ENCODE results near the gene COX17.

COX17 gene

GRCh38 chr3:119673875-119674274, 3.3 kb downstream of the COX17 start:
- Histone ChIP-seq H3K4me3 (ENCODE audit: insufficient read depth in 1 of 2, low read depth in 1 of 2, low read length in 2 of 2) (no peak overlapping the region), H3K36me3 (ENCODE audit: control insufficient read depth in 1 of 2, insufficient read depth in 2 of 2, low read depth in 1 of 2, low read length in 2 of 2) (peaks cover 14 to 51% of the 10 kb centered on the region in 2 experiments), H3K4ac (ENCODE audit: low read depth in 1 of 2, low read length in 2 of 2) (no peak overlapping the region), H2BK5ac (ENCODE audit: low read depth, low read length, poor library complexity, severe bottlenecking) (no peak overlapping the region), H3K79me1 (replicated peaks; ENCODE audit: low read length, poor library complexity, severe bottlenecking) (peaks cover 11% of the 10 kb centered on the region), H3K14ac (ENCODE audit: low read length in 2 of 2) (no peak overlapping the region), H3K27ac (ENCODE audit: low read length, poor library complexity, severe bottlenecking) (no peak overlapping the region), H2AK5ac (ENCODE audit: low read length, severe bottlenecking) (no peak overlapping the region), H3K9me3 (ENCODE audit: control insufficient read depth, low read length) (no peaks in the 10 kb centered on the region), H3K9ac (ENCODE audit: low read length) (no peak overlapping the region), H3K4me2 (ENCODE audit: low read length, poor library complexity, severe bottlenecking) (no peak overlapping the region), H3K27me3 (ENCODE audit: control insufficient read depth in 1 of 2, insufficient read depth in 1 of 2, low read length in 2 of 2) (no peaks in the 10 kb centered on the region), H3K4me1 (ENCODE audit: control insufficient read depth, insufficient read depth, low read depth, low read length) (no peaks in the 10 kb centered on the region), H4K8ac (ENCODE audit: low read length) (no peak overlapping the region), H2BK12ac (ENCODE audit: low read length in 2 of 2) (no peak overlapping the region), H3K23ac (ENCODE audit: low read length in 2 of 2) (no peak overlapping the region), H4K91ac (ENCODE audit: low read length) (no peak overlapping the region), H2BK120ac (ENCODE audit: low read depth, low read length) (no peak overlapping the region), H2AFZ (ENCODE audit: low read depth, low read length) (no peak overlapping the region), H2BK15ac (ENCODE audit: low read depth, poor library complexity, severe bottlenecking) (no peak overlapping the region), H3K18ac (ENCODE audit: low read depth in 1 of 2, low read length in 2 of 2) (no peak overlapping the region)
- WGBS = 97% methylated on average over 16 of the region's 18 CpGs
- no peak for DNase-seq

GRCh38 chr3:119672776-119673175, 4.4 kb downstream of the COX17 start:
- Histone ChIP-seq H3K4ac (ENCODE audit: low read depth in 1 of 2, low read length in 2 of 2) (no peak overlapping the region), H3K9ac (ENCODE audit: low read length) (no peak overlapping the region), H2AFZ (ENCODE audit: low read depth, low read length) (no peak overlapping the region), H3K27ac (ENCODE audit: low read length, poor library complexity, severe bottlenecking) (no peak overlapping the region), H3K4me2 (ENCODE audit: low read length, poor library complexity, severe bottlenecking) (no peak overlapping the region), H3K36me3 (ENCODE audit: control insufficient read depth in 1 of 2, insufficient read depth in 2 of 2, low read depth in 1 of 2, low read length in 2 of 2) (peaks cover 14 to 58% of the 10 kb centered on the region in 2 experiments), H3K27me3 (ENCODE audit: control insufficient read depth in 1 of 2, insufficient read depth in 1 of 2, low read length in 2 of 2) (no peaks in the 10 kb centered on the region), H2BK12ac (ENCODE audit: low read length in 2 of 2) (no peak overlapping the region), H3K4me3 (ENCODE audit: insufficient read depth in 1 of 2, low read depth in 1 of 2, low read length in 2 of 2) (no peak overlapping the region), H2AK5ac (ENCODE audit: low read length, severe bottlenecking) (no peak overlapping the region), H2BK5ac (ENCODE audit: low read depth, low read length, poor library complexity, severe bottlenecking) (no peak overlapping the region), H2BK120ac (ENCODE audit: low read depth, low read length) (no peak overlapping the region), H3K4me1 (ENCODE audit: control insufficient read depth, insufficient read depth, low read depth, low read length) (no peaks in the 10 kb centered on the region), H2BK15ac (ENCODE audit: low read depth, poor library complexity, severe bottlenecking) (no peak overlapping the region), H3K18ac (ENCODE audit: low read depth in 1 of 2, low read length in 2 of 2) (no peak overlapping the region), H4K8ac (ENCODE audit: low read length) (no peak overlapping the region), H3K79me1 (replicated peaks; ENCODE audit: low read length, poor library complexity, severe bottlenecking) (peaks cover 11% of the 10 kb centered on the region), H4K91ac (ENCODE audit: low read length) (no peak overlapping the region), H3K9me3 (ENCODE audit: control insufficient read depth, low read length) (no peaks in the 10 kb centered on the region), H3K14ac (ENCODE audit: low read length in 2 of 2) (no peak overlapping the region), H3K23ac (ENCODE audit: low read length in 2 of 2) (no peak overlapping the region)
- no peak for DNase-seq
- 100% methylated on average over 1 of the region's 2 CpGs for WGBS

- Histone ChIP-seq H2AK5ac (ENCODE audit: low read length, severe bottlenecking) (no peak overlapping the region), H3K9me3 (ENCODE audit: control insufficient read depth, low read length) (no peaks in the 10 kb centered on the region), H2BK5ac (ENCODE audit: low read depth, low read length, poor library complexity, severe bottlenecking) (no peak overlapping the region), H3K23ac (ENCODE audit: low read length in 2 of 2) (no peak overlapping the region), H4K91ac (ENCODE audit: low read length) (no peak overlapping the region), H2BK15ac (ENCODE audit: low read depth, poor library complexity, severe bottlenecking) (no peak overlapping the region), H3K79me1 (replicated peaks; ENCODE audit: low read length, poor library complexity, severe bottlenecking) (peaks cover 9% of the 10 kb centered on the region), H3K36me3 (ENCODE audit: control insufficient read depth in 1 of 2, insufficient read depth in 2 of 2, low read depth in 1 of 2, low read length in 2 of 2) (peaks cover 14 to 66% of the 10 kb centered on the region in 2 experiments), H3K4me3 (ENCODE audit: insufficient read depth in 1 of 2, low read depth in 1 of 2, low read length in 2 of 2) (no peak overlapping the region), H3K9ac (ENCODE audit: low read length) (no peak overlapping the region), H3K4me1 (ENCODE audit: control insufficient read depth, insufficient read depth, low read depth, low read length) (no peaks in the 10 kb centered on the region), H3K18ac (ENCODE audit: low read depth in 1 of 2, low read length in 2 of 2) (no peak overlapping the region), H3K4ac (ENCODE audit: low read depth in 1 of 2, low read length in 2 of 2) (no peak overlapping the region), H3K4me2 (ENCODE audit: low read length, poor library complexity, severe bottlenecking) (no peak overlapping the region), H2BK120ac (ENCODE audit: low read depth, low read length) (no peak overlapping the region), H2BK12ac (ENCODE audit: low read length in 2 of 2) (no peak overlapping the region), H3K14ac (ENCODE audit: low read length in 2 of 2) (no peak overlapping the region), H2AFZ (ENCODE audit: low read depth, low read length) (no peak overlapping the region), H4K8ac (ENCODE audit: low read length) (no peak overlapping the region), H3K27ac (ENCODE audit: low read length, poor library complexity, severe bottlenecking) (no peak overlapping the region), H3K27me3 (ENCODE audit: control insufficient read depth in 1 of 2, insufficient read depth in 1 of 2, low read length in 2 of 2) (no peaks in the 10 kb centered on the region)
- 86% methylated on average over 3 of the region's 5 CpGs for WGBS
- peak; percentile 8 for DNase-seq
Measured at GRCh38 chr3:119669906-119670570, 7.2 kb downstream of the COX17 start.

GRCh38 chr3:119665954-119666559, 11.1 kb downstream of the COX17 start:
- no peak overlapping the region for H2AK5ac ChIP-seq (ENCODE audit: low read length, severe bottlenecking)
- no peaks in the 10 kb centered on the region for H3K27me3 ChIP-seq (ENCODE audit: control insufficient read depth in 1 of 2, insufficient read depth in 1 of 2, low read length in 2 of 2)
- H2BK15ac ChIP-seq (ENCODE audit: low read depth, poor library complexity, severe bottlenecking) = no peak overlapping the region
- no peak overlapping the region for H2BK12ac ChIP-seq (ENCODE audit: low read length in 2 of 2)
- peaks cover 0 to 30% of the 10 kb centered on the region in 2 experiments for H3K36me3 ChIP-seq (ENCODE audit: control insufficient read depth in 1 of 2, insufficient read depth in 2 of 2, low read depth in 1 of 2, low read length in 2 of 2)
- no peak overlapping the region for H3K4me2 ChIP-seq (ENCODE audit: low read length, poor library complexity, severe bottlenecking)
- H3K4me3 ChIP-seq (ENCODE audit: insufficient read depth in 1 of 2, low read depth in 1 of 2, low read length in 2 of 2) = no peak overlapping the region
- no peak overlapping the region for H3K14ac ChIP-seq (ENCODE audit: low read length in 2 of 2)
- H3K18ac ChIP-seq (ENCODE audit: low read depth in 1 of 2, low read length in 2 of 2) = no peak overlapping the region
- no peak overlapping the region for H3K4ac ChIP-seq (ENCODE audit: low read depth in 1 of 2, low read length in 2 of 2)
- WGBS = 97% methylated on average over 4 of the region's 6 CpGs
- H2BK120ac ChIP-seq (ENCODE audit: low read depth, low read length) = no peak overlapping the region
- no peak overlapping the region for H4K91ac ChIP-seq (ENCODE audit: low read length)
- H3K4me1 ChIP-seq (ENCODE audit: control insufficient read depth, insufficient read depth, low read depth, low read length) = no peaks in the 10 kb centered on the region
- H2BK5ac ChIP-seq (ENCODE audit: low read depth, low read length, poor library complexity, severe bottlenecking) = no peak overlapping the region
- DNase-seq = no peak
- H4K8ac ChIP-seq (ENCODE audit: low read length) = no peak overlapping the region
- H3K9ac ChIP-seq (ENCODE audit: low read length) = no peak overlapping the region
- H3K9me3 ChIP-seq (ENCODE audit: control insufficient read depth, low read length) = no peaks in the 10 kb centered on the region
- H3K27ac ChIP-seq (ENCODE audit: low read length, poor library complexity, severe bottlenecking) = no peak overlapping the region
- H3K79me1 ChIP-seq (replicated peaks; ENCODE audit: low read length, poor library complexity, severe bottlenecking) = peaks cover 1% of the 10 kb centered on the region
- H3K23ac ChIP-seq (ENCODE audit: low read length in 2 of 2) = no peak overlapping the region
- H2AFZ ChIP-seq (ENCODE audit: low read depth, low read length) = no peak overlapping the region

All from mesenchymal stem cell (in vitro differentiated cells and primary cell).